Tibial nerve (tissue), 4 donors: ENCODE data around the gene A3GALT2. TPM values are rescaled to one million over a fixed set of nuclear protein-coding genes. Genes with fewer than 3 reads are reported as not detected.

Source experiments
- DNase-seq, 2 donors: peaks; one replicate each; pipeline ENCODE4 v3.0.0-alpha.2; 2019; ENCODE audit warnings: low spot score in 2 of 2
- H3K27ac ChIP-seq, 4 donors: fragments of 200-600 bp; sonication (generic) in 3 of 4; one replicate each; pipeline ENCODE4 v1.5.1; 2017 to 2019; ENCODE audit warnings: mild to moderate bottlenecking in 1 of 4
- H3K27me3 ChIP-seq, 2 donors: fragments of 200-600 bp; sonication (generic) in 1 of 2; one replicate each; pipeline versions ENCODE4 v1.5.1 to v1.6.0; 2017 to 2019
- H3K36me3 ChIP-seq, 3 donors: fragments of 200-600 bp; sonication (generic); one replicate each; pipeline ENCODE4 v1.5.1; 2018 to 2019
- H3K4me1 ChIP-seq, 4 donors: fragments of 200-600 bp; sonication (generic) in 3 of 4; one replicate each; pipeline ENCODE4 v1.5.1; 2017 to 2019
- H3K4me3 ChIP-seq, 4 donors: fragments of 200-600 bp; sonication (generic) in 3 of 4; one replicate each; pipeline ENCODE4 v1.5.1; 2017 to 2019; ENCODE audit warnings: mild to moderate bottlenecking in 1 of 4, moderate library complexity in 1 of 4
- H3K9me3 ChIP-seq, 4 donors: fragments of 200-600 bp; sonication (generic) in 3 of 4; one replicate each; pipeline ENCODE4 v1.5.1; 2017 to 2019
- CTCF ChIP-seq, 5 experiments: fragments of 200-600 bp in 3 of 5; fragments of 450-650 bp in 2 of 5; sonication (generic) in 3 of 5; IDR thresholded peaks; one replicate each; pipeline ENCODE4 v1.5.1; 2016 to 2019; ENCODE audit warnings: antibody characterized with exemption in 5 of 5, mild to moderate bottlenecking in 3 of 5, moderate library complexity in 2 of 5
- EP300 ChIP-seq, 2 donors: sonication (generic); formaldehyde crosslinking; IDR thresholded peaks; one replicate each; pipeline ENCODE4 v1.6.1; 2017; ENCODE audit warnings: antibody characterized with exemption in 2 of 2, mild to moderate bottlenecking in 1 of 2
- POLR2A ChIP-seq, 2 donors: fragments of 450-650 bp; IDR thresholded peaks; one replicate each; pipeline ENCODE4 v1.6.1; 2017; ENCODE audit warnings: antibody characterized with exemption in 2 of 2, mild to moderate bottlenecking in 2 of 2, moderate library complexity in 2 of 2
- WGBS, 2 donors: methylation state at CpG; one replicate each; pipeline ENCODE4 v1.1.5; 2018; 5-methylcytosine and 5-hydroxymethylcytosine counted together
- total RNA-seq, 4 donors: library from RNA; depleted of rRNA; stranded (reverse); fragments of >200 nt; gene quantifications; one replicate each; pipeline ENCODE4 v1.1.0, GENCODE V29; 2016

A3GALT2 gene
- total RNA-seq, 4 donors from 2014 or later: 0.42 to 0.66 TPM; not detected in 2

DNA sequence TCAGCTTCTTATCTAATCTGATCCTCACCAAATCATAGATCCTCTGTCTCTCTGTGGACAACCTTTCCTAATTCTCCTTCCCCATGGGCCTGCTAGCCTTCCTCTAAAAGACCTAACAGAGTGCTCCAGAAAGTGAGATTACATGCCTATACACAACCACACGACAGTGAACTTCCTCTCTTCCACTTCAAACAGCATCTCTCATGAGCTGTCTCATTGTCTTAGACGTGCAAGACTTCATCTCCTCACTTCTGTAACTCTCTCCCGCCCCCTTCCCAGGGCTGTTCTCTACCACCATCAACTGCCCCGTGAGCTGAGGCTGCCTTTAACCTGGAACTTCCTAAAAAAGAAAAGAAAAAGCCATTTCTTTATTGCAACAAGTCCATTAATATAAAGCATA, 14.1 kb upstream of the A3GALT2 start:
- Histone ChIP-seq H3K27me3 (no peaks in the 10 kb centered on the region), H3K27ac (peak overlapping the region; percentile 60 to 98 (median 80)), H3K4me3 (peak overlapping the region in 1 of 4 donors; percentile 10), H3K9me3 (no peaks in the 10 kb centered on the region), H3K4me1 (peaks cover 3 to 98% (median 81%) of the 10 kb centered on the region in 4 donors), H3K36me3 (peaks cover under 1 to 32% (median 12%) of the 10 kb centered on the region in 3 donors)
- no peak for DNase-seq
- 26 to 36% methylated on average over 4 of the region's 4 CpGs for WGBS, 2 donors
- TF ChIP-seq POLR2A (IDR thresholded peaks at IDR 0.05): no peak
- TF ChIP-seq EP300 (IDR thresholded peaks at IDR 0.05): peak in 1 of 2 donors; percentile 18

GRCh38 chr1:33334081-33334552, 13.2 kb upstream of the A3GALT2 start:
- WGBS, 2 donors: 15 to 19% methylated on average over 17 of the region's 17 CpGs
- Histone ChIP-seq H3K36me3 (peaks cover 8 to 41% (median 18%) of the 10 kb centered on the region in 3 donors), H3K27me3 (no peaks in the 10 kb centered on the region), H3K4me3 (peak overlapping the region in 2 of 4 donors; percentile 7 to 10), H3K9me3 (no peaks in the 10 kb centered on the region), H3K4me1 (peaks cover 3 to 89% (median 72%) of the 10 kb centered on the region in 4 donors), H3K27ac (peak overlapping the region; percentile 60 to 98 (median 80))
- TF ChIP-seq POLR2A (IDR thresholded peaks at IDR 0.05): peak; percentile 22 to 33
- TF ChIP-seq EP300 (IDR thresholded peaks at IDR 0.05): peak in 1 of 2 donors; percentile 89
- TF ChIP-seq CTCF (IDR thresholded peaks at IDR 0.05): no peak
- DNase-seq: peak; percentile 61 to 76

GRCh38 chr1:33332881-33333280, 12.0 kb upstream of the A3GALT2 start:
- Histone ChIP-seq H3K4me3 (no peak overlapping the region), H3K9me3 (no peaks in the 10 kb centered on the region), H3K27ac (peak overlapping the region; percentile 60 to 98 (median 80)), H3K36me3 (peaks cover 12 to 53% (median 25%) of the 10 kb centered on the region in 3 donors), H3K4me1 (peaks cover 3 to 89% (median 70%) of the 10 kb centered on the region in 4 donors), H3K27me3 (no peaks in the 10 kb centered on the region)
- TF ChIP-seq EP300 (IDR thresholded peaks at IDR 0.05) (no peak), CTCF (IDR thresholded peaks at IDR 0.05) (no peak), POLR2A (IDR thresholded peaks at IDR 0.05) (no peak)
- DNase-seq: no peak
- 46 to 85% methylated on average over 5 of the region's 5 CpGs for WGBS, 2 donors

- Histone ChIP-seq H3K27me3 (no peaks in the 10 kb centered on the region), H3K4me3 (no peak overlapping the region), H3K4me1 (peaks cover 3 to 89% (median 67%) of the 10 kb centered on the region in 4 donors), H3K27ac (peak overlapping the region; percentile 60 to 98 (median 80)), H3K9me3 (no peaks in the 10 kb centered on the region), H3K36me3 (peaks cover 15 to 58% (median 25%) of the 10 kb centered on the region in 3 donors)
- no peak for TF ChIP-seq POLR2A (IDR thresholded peaks at IDR 0.05)
- TF ChIP-seq CTCF (IDR thresholded peaks at IDR 0.05): no peak
- TF ChIP-seq EP300 (IDR thresholded peaks at IDR 0.05): no peak
- DNase-seq: no peak
- 71 to 78% methylated on average over 10 of the region's 10 CpGs for WGBS, 2 donors
Observed at GRCh38 chr1:33332357-33332789, 11.5 kb upstream of the A3GALT2 start.

- Histone ChIP-seq H3K9me3 (no peaks in the 10 kb centered on the region), H3K4me3 (no peak overlapping the region), H3K27me3 (no peaks in the 10 kb centered on the region), H3K4me1 (peaks cover 3 to 85% (median 63%) of the 10 kb centered on the region in 4 donors), H3K36me3 (peaks cover 15 to 65% (median 28%) of the 10 kb centered on the region in 3 donors), H3K27ac (peak overlapping the region; percentile 16 to 98 (median 80))
- DNase-seq: no peak
- 47 to 55% methylated on average over 10 of the region's 10 CpGs for WGBS, 2 donors
- TF ChIP-seq POLR2A (IDR thresholded peaks at IDR 0.05) (no peak), EP300 (IDR thresholded peaks at IDR 0.05) (no peak)
Observed at GRCh38 chr1:33331444-33332356, 10.8 kb upstream of the A3GALT2 start.
